8988T (cell line): ENCODE data around the gene DNAAF1.

Source experiments
- DNase-seq: peaks from one replicate; pipeline ENCODE4 v3.0.0; 2011

DNAAF1 gene

GRCh38 chr16:84161801-84162200 lies 16.7 kb downstream of the DNAAF1 start:
- DNase-seq, result no peak

- DNase-seq, result no peak
Observed at GRCh38 chr16:84165746-84166145, 20.6 kb downstream of the DNAAF1 start.

GRCh38 chr16:84166796-84167695 lies 21.9 kb downstream of the DNAAF1 start:
- no peak for DNase-seq

DNA sequence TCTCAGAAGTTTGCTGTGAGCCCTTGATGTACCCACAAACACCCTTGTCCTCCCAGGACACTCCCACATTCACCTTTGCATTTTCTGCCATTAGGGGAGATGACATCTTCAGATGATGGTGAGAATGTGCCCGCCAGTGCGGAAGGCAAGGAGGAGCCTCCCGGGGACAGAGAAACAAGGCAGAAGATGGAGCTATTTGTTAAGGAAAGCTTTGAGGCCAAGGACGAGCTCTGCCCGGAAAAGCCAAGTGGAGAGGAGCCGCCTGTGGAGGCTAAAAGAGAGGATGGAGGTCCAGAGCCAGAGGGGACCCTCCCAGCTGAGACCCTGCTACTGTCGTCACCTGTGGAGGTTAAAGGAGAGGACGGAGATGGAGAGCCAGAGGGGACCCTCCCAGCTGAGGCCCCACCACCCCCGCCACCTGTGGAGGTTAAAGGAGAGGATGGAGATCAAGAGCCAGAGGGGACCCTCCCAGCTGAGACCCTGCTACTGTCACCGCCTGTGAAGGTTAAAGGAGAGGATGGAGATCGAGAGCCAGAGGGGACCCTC lies 24.7 kb downstream of the DNAAF1 start:
- DNase-seq, result no peak

GRCh38 chr16:84174396-84174795 lies 29.3 kb downstream of the DNAAF1 start:
- no peak for DNase-seq

GRCh38 chr16:84175350-84176081 lies 30.4 kb downstream of the DNAAF1 start:
- DNase-seq, result peak; percentile 94

DNA sequence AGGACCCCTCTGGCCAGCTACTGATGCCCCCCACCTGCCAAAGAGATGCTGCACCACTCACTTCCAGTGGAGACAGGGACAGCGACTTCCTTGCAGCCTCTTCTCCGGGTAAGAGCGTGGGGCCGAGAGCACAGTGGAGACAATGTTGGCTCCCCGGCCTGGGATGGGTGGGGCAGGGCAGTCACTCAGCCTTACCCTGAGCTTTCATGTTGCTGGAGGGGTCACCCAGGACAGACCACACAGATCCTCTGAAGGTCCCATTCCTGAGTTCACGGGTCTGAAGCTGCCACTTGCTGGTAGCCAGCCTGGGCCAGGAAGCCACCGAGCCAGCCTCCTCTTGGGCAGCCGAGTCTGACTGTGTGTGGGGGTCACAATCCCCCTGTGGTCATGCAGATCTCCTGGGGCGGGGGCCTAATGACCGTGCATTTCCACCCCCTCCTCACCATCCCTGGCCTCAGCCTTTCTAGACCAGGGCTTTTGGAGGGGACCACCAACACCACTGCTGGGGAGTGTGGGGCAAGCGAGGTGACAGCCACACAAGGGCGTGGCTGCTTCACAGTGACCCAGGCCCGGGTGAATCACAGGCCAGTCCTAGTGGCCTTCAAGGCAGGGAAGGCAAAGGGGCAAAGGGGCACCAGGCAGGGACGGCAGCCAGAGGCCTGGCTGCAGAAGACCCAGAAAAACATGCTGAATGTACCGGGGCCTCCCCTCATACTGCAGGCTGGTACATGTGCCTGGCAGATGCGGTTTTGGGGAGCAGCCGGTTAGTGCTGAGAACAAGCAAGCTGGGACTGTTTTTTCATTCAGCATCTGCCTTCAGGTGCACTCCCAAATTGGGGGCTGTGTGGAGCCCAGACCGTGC lies 31.3 kb downstream of the DNAAF1 start:
- no peak for DNase-seq

GRCh38 chr16:84177741-84178073 lies 32.6 kb downstream of the DNAAF1 start:
- no peak for DNase-seq

DNA sequence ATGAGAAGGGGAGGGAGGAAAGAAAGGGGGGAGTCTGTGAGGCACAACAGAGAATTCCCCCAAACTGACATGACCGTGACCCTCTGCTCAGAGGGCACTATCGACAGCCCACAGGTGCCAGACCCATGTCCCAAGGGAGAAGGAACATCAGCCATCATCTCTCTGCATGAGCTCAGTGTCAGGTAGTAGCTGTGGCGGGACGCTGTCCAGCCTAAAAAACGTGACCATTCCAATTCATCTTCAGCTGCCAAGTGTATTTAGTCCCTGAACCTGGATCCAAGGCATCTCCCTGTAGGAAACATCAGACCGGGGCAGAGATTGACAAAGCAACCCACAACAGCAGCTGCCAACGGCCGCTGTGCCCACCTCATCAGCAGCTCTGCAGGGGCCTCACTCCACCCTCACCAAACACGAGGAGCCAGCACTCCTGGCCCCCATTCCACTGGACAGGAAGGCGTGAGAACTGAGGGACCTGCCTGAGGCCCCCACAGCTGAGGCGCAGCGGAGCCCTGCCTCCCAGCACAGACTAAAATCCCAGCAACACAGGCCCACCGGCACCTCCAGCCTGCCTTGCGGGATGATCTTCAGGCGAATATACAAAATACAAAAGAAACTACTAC lies 33.1 kb downstream of the DNAAF1 start:
- DNase-seq, result no peak

DNA sequence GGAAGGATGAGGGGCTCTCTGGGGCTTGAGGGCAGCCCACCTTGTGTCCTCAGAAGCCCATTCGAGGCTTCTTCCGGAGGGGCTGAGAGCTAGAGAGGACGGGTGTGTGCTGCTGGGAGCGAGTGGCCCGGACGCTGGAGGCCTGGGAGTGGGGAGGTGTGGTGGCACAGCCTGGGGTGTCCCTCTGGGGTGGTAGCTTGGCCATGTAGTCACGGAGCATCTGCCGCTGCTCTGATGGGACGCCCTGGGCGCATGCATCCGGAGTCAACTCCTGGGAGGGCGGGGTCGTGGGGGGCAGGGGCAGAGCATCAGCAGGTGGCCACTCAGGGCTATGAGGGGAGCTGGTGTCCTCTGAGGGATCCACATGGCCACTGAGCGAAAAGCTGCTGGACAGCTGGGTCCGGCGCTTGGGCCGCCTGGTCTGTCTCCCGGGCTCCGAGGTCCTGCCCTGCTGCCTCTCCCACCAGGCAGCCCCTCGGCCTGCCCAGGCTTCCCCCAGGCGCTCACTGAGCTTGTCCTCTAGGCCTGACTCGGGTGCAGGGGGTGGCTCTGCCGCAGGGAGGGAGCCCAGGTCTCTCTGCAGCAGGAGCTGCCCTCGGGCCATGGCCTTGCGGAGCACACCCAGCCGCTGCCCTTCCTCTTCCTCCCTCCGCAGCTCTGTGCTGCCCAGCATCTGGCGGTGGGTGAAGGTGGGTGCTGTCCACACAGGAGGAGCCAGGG lies 33.9 kb downstream of the DNAAF1 start:
- DNase-seq, result no peak

DNA sequence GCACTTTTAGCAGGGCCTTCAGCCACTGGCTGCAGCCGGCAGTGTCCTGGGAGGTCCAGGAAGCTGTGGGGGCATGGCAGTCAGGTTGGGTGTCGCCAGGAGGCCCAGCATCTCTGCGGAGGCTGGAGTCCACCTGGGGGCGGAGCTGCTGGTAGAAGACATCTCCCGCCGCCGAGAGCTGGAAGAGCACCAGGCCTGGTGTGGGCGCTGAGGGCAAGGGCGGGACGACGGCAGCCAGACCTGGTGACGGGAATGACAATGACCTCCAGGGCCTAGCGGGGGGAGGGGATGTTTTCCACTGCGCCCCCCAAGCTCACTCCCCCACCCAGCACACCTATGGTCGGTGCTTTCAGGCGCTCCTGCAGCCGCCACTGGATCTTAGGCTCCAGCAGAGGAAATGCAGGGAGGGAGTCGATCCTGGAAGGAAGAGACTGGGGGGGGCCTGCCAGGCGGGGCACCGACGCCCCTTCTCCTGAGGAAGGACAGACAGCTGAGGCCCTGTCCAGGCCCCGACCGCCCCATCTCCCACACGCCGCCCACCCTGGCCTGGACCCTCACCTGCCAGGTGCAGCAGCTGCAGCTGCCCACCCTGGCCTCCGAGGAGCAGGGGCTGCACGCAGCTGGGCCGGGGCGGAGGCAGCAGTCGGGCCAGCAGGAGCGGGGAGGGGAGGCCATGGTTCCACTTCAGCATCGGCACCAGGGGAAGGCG lies 34.7 kb downstream of the DNAAF1 start:
- no peak for DNase-seq

- DNase-seq, result no peak
Observed at GRCh38 chr16:84180519-84181140, 35.5 kb downstream of the DNAAF1 start.

- DNase-seq, result no peak
Observed at GRCh38 chr16:84181144-84181915, 36.2 kb downstream of the DNAAF1 start.

- no peak for DNase-seq
Observed at GRCh38 chr16:84182104-84182503, 37.0 kb downstream of the DNAAF1 start.

- no peak for DNase-seq
Observed at GRCh38 chr16:84182680-84183571, 37.8 kb downstream of the DNAAF1 start.

DNA sequence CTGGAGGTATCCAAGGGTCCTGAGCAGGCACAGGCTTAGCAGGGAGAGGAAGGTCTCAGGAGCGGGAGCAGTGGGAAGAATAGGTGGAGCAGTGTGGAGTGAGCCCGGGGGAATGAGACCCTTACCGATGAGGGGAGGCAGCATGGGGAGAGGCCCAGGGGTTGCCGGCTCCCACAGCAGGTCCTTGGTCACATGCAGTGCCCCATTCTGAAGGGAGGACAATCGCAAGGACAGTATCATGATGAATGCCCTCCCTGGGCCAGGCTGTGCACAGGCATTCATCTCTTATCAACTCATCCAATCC lies 38.4 kb downstream of the DNAAF1 start:
- DNase-seq, result no peak

GRCh38 chr16:84183911-84184591 lies 38.9 kb downstream of the DNAAF1 start:
- peak; percentile 99 for DNase-seq

DNA sequence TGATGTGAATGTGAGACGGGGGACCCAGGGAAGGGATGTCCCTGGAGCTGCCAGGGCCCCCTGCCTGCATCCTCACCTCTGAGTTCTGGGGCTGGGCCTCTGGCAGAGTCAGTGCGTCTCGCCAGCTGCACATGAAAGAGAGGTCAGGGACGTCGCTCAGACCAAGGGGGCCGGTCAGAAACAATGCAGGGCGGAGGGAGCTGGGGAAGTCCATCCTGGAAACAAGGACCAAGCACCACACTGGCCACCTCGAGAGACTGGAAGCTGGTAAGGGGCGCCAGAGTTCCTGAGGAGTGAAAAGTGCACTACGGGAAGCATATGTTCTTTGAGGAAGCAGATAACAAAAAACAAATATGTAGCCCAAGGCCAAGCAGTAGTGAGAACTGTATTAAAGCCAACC lies 39.7 kb downstream of the DNAAF1 start:
- DNase-seq, result no peak
